GM21526 (cell line): Measurements from ENCODE around the gene ZFAND2B.

Experiments
- ATAC-seq: cut with Tn5 transposase; IDR thresholded peaks from one replicate; pipeline ENCODE4 v1.9.1; 2021; ENCODE audit warnings: moderate library complexity; ENCODE audit not compliant: unreplicated experiment, low FRiP score

ZFAND2B gene, protein sequence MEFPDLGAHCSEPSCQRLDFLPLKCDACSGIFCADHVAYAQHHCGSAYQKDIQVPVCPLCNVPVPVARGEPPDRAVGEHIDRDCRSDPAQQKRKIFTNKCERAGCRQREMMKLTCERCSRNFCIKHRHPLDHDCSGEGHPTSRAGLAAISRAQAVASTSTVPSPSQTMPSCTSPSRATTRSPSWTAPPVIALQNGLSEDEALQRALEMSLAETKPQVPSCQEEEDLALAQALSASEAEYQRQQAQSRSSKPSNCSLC

DNA sequence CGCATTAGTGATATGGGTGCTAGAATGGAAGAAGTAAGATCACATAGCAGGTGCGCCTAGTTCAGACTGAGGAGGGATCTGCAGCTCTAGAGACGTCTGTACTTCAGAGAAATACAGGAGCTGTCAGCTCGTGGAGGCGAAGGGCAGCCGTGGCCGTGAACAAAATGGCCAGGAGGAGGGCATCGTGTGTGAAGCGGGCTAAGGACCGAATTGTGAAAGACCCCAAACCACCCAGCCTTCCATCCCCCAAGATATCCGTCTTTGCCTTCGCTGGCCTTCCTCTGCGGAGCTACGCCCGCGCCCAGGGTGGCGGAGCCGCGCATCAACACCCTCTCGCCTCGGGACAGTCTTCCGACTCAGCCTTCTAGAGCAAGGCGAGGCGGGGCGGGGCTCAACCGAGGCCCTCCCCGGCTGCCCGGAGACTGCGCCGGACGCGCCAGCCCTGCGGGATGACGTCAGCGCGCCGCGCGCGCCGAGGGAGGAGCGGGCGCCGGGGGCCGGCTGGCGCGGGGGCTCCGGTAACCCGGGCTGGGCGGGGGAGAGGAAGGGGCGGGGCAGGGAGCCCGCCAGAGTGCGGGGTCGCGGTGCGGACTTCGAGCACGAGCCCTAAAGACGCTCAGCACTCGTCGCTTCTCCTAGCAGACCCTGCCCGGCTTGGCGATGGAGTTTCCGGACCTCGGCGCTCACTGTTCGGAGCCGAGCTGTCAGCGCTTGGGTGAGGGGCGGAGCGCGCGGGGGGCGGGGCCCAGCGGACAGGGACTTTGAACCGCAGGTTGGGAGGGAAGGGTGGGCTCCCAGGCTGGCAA is at the start of gene ZFAND2B:
TSS of gene ZFAND2B (plus strand) at position 455 of the 806 bp plus-strand sequence. CDS start at position 661, 206 bp downstream.
- peak; percentile 95 for ATAC-seq

DNA sequence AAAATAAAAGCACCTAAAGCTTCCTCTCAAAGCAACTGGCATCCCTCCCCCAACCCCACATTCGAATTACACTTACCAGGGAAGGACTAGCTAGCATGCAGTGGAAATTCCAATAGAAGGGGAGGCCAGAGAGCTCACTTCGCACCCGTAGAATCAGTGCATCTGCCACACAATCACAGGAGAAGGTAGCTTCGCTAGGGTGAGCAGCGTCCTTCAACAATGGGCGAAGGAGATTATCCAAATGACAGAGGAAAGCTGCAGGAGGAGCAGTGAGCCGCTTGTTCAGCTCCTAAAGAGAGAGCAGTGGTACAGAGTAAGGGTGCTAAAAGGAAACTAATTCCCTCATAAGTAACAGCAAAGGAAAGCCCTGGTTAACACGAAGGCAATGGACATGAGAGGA is 49.2 kb upstream of the ZFAND2B start:
- ATAC-seq: no peak

DNA sequence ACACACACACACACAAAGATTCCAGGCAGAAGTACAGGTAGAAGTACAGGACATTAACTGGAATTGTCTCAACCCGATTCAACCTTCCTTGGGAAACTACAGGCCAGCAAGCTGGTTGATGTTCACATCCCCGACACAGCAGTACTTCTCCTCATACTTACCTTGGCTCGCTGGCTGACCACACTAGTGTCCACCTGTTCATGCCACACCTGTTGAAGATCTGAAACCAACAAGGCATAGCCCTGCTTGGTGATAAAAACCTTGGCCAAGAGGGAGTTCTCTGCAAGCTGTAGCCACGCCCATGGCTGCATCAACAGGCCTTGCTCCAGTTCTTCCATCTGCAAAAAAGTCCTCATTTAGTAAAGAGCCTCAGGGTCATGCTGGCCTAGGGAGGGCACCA is 48.6 kb upstream of the ZFAND2B start:
- ATAC-seq: no peak

DNA sequence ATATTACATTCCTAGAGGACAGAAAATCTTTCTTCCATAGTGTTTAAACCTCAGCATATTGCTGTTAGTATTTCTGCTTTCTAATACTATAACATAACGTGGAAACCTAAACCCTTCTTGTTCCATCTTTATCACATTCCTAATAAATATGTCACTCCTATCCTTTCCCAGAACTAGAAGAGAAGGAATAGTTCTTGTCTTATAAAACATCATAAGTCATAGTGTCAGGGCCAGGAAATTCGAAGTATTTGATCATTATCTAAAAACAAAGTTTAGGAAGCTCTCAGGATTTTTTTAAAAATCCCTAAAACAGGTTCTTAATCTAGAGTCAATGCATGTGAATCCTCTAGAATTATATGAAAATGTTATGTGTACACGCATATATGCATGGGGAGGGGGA is 48.0 kb upstream of the ZFAND2B start:
- ATAC-seq: no peak

DNA sequence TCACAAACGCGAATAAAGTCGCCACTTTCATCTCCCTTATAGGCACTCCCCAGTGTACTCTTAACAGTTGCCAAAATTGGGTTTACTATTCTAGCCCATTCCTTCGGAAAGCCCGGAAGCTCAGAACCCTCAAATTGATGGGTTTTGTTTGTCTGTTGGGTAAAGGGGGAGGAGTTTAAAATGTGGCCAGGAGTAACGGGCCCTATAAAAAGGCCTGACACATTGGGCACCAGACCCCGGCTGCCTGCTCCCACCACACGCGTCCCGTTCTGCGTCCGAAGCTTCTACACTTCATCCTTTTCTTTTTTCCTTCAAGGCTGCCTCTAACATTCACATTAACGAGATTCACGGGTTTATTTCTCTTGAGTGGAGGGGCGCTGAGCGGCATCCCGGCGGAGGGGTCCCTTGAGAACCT is 46.8 kb upstream of the ZFAND2B start:
- peak; percentile 3 for ATAC-seq

DNA sequence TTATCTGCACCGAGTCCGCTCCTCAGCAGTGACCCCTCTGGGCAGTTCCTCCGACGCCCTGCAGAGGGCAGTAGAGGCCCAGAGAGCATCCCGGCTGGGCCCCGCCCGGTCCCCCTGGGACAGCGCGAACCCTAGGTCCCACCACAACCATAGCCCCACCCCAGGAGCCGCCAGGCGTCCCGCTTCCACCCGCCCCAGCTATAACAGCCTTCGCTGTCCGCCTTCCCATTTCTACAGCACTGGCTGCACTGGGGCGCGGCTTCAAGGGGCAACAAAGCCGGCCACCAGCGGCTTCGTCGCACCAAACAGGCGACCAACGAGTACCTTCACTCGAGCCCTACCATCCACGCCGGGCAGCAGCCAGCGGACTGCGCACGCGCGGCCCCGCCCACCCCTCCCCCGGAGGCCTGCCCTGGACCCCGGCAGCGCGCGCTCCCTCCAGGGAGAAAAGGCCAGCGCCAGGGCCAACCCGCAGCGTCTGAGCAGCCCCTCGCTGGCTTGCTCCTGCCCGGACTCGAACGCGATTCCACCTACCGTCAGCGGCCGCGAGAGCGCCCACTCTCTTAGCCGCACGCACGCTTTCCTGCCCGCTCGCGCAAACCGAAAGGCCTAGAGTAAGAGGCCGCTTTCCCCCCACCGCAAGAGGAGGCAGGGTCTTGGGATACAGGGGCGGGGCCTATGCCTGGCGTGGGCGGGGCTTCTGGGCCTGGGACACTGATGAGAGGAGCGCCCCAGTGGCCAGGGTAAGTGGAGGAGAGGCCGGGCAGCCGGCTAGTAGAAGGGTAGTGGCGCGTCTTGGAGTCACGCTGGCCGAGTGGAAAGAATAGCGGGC is 46.2 kb upstream of the ZFAND2B start, which contains the start of gene NHEJ1:
TSS of gene NHEJ1 (minus strand) at position 630 of the 832 bp plus-strand sequence. CDS start 2,453 bp downstream, outside the sequence.
- peak; percentile 80 for ATAC-seq

DNA sequence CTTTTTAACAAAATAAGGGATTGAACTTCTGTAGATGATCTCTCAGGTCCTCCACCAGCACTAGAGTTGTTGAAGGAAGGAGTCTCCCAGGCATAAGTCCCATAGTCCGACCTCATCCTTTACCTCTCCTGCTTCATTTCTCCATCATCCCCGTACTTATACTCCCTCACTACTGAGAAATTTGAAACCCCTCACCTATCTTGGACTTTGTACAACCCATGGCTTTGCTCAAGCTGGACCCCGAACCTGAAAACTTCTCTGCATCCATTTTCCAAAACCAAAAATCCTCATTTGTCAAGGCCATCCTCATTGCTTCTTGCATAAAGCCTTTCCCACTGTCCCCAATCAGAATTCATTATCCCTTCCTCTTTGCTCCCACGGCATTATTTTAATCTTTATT is 45.5 kb upstream of the ZFAND2B start:
- no peak for ATAC-seq

DNA sequence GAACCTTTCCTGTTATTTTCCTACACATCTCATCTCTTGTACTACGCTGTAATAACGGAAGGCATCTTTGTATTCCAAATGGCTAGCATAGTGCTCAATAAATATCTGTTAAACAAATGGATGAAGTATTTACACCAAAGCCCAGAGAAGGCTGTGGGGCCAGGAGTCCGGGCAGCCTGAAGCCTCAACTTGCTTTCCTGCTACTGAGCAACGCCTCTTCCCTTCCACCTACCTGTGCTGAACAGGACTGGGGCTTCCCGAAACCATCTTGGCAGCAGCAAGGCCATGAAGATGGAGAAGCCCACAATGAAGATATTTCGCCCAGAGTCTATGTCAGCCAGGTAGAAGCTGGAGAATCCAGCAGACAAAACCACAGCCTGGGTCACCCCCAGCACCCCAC is 43.4 kb upstream of the ZFAND2B start:
- no peak for ATAC-seq

DNA sequence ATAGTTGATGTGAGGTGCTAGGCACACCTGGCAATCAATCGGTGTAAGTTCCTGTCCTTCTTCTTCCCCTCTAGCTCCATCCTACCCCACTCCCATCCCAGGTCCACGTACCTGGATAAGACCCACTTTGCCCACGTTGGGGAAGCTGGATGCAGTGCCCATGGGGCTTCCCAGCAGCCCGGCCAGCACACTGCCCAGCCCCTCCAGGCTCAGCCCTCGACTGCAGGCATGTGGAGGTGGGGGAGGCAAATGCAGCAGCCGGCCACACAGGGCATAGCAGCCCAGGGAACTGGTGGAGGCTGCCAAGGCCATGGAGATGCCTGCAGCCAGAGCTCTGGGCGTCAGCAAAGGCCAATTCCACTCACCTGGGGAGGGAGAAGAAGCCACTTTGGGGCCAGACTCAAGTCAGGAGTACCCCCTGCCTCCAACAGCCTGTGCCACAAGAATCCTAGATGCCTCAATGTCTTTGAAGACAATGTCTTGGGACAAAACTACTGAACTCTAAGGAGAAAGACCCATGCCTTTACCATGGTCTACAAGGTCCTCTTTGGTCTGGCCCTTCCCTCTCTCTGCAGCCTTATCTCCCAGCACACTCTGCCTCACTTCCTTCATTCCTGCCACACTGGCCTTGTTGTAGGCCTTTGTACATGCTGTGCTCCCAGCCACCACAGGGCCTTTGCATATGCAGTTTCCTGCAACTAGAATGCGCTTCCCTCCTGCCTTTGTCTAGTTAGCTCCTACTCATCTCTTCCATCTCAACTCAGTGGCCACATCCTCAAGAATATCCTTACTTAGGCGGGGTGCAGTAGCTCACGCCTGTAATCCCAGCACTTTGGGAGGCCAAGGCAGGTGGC is 41.3 kb upstream of the ZFAND2B start:
- ATAC-seq: no peak

DNA sequence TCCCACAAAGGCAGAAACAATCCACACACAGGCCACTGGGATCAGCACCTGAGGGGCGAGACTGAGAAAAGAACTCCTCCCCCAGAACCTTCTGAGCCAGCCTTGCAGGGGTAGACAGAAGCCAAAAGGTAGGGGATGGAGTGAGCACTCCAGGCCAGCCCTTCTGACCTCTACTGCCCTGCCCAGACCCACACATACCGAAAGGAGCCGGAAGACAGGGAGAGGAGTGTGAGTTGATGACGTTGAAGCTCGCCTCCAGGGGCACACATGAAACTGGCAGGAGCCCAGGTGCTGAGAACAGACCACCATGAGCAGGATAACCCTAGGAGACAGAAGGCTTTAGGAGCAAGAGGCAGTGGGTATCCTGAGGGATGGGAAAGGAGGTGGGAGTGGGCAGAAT is 38.6 kb upstream of the ZFAND2B start:
- no peak for ATAC-seq

DNA sequence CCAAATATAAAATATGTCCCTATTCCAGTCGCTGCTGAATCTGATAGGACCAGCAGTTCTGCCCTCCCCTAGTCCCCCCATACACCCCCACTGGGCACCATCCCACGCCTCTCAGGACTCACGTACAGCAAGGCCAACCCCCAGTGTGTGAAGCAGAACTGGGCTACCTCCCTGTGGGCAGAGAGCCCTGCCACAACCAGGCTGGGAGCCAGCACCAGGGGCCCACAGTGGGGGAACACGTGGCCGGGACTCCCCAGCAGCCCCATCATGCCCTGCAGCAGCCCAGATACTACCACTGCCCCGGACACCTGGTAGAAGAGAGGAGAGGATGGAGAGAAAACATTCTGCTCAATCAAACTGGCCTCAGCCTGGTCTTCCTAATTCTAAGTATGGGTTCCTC is 38.1 kb upstream of the ZFAND2B start:
- ATAC-seq: no peak

DNA sequence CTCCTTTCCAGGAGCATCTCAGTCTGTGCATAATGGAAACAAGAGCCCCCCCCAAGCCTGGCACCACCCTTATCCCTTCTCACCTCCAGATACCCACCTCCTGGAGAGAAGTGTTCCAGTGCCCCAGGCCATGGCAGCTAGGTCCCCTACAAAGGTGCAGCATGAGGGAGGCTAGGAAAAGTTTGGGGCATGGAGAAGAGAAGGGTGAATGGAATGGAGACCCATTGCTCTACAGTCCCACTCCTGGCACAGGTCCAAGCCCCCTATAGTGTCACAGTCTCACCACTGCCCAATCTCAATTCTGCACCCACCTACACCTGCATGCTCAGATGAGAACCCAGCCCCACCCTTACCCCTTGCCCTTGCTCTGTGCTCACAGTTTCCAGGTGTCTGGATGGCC is 37.6 kb upstream of the ZFAND2B start:
- no peak for ATAC-seq

DNA sequence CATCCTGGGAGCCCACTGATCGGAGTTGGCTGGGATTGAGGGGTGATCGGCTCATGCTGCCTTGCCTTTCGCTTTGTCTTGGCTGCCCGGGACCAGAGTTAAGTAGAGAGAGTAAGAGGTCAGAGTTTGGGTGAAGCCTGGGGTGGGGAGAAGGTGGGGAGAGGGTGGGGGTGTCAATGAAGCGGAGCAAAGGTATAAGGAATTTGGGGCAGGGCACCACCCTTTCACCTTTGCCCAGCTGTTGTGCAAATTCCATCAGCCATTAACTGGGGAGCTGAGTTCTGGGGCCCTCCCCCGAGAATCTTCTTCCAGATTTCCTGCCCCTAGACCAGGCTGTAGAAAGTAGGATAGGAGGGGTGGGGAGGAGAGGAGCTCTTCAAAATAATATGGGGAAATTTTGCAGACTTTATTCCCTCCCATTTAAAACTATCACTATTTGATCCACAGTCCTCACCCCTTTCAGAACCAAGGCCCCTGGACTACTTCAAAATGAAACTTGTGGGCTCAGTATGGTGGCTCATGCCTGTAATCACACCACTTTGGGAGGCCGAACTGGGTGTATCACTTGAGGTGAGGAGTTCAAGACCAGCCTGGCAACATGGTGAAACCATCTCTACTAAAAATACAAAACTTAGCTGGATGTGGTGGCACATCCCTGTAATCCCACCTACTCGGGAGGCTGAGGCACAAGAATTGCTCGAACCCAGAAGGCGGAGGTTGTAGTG is 36.5 kb upstream of the ZFAND2B start, which contains the start of gene SLC23A3:
TSS of gene SLC23A3 (minus strand) at position 100 of the 725 bp plus-strand sequence. CDS start at position 55, 45 bp downstream.
- no peak for ATAC-seq

DNA sequence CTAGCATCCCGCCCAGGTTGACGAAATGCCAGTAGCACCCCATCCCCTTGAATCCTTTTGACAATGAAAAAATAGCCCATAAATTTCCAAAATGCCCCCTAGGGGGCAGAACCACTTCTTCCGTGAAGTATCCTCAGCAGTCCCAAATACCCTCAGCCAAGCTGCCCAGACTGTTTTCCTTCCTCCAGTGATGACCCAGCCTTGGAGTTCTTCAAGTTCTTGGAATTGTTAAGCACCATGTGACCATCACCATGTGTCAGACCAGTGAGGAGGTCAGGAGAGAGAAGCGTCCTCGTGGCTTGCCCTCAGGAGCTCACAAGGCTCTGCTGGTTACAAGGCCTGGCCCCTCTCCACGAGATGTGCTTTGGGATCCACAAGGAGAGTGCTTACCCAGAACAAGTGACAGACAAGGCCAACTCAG is 35.3 kb upstream of the ZFAND2B start:
- ATAC-seq: no peak

DNA sequence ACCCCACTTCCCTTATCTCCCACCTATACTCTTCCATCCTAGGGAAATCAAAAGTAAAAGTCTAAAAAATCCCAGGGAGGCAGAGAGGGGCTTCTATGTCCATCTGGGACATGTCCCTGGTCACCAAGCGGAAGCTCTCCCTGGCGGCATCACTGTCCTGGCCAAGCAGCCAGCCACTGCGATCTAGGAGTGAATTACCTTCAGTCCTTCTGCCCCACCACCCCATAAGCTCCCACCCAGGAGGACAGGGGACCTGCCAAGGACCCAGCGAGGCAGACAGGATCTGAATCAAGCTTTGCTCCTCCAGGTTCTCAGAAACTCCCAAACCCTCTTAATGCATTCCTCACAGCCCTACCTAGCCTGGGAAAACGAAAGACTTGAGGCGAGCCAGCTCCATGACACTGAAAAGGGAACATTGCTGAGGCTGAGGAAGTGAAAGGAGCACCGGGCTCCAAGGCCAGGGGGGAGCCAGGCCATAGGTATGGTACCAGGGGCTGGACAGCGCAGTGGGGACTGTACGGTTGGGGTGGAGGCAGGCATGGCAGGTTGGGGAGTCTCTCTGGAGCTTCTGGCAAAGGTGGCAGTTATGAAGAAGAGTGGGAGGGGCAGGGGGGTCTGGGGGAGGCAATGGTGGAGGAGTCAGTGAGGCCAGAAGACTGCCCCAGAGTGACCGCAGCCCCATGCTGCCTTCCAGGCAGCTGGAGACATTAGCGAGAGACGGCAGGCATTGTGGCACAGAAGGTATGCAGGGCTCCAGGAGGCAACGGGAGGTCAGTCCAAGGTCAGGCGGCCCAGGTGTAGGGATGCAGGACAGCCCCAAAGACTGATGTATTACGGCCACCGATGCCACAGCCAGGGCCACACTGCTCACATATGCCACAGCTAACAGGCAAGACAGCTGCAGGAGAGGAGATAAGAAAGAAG is 34.1 kb upstream of the ZFAND2B start:
- no peak for ATAC-seq

DNA sequence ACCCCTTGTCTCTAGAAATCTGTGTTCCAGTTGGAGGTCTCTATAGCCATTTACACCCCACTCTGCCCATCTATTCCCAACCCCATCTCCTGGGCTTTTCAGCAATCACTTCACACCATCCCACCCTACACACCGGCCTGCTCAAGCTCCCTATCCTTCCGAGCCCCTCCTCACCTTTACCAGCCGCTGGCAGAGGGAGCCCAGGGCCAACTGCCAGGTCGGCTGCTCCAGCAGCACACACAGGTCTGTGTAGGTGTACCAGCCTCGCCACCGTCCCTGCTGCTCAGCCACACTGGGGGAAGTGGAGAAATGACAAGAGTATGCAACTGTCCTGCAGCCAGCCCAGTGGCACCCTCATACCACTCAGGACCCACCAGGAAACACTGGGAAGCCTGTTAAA is 33.4 kb upstream of the ZFAND2B start:
- no peak for ATAC-seq

DNA sequence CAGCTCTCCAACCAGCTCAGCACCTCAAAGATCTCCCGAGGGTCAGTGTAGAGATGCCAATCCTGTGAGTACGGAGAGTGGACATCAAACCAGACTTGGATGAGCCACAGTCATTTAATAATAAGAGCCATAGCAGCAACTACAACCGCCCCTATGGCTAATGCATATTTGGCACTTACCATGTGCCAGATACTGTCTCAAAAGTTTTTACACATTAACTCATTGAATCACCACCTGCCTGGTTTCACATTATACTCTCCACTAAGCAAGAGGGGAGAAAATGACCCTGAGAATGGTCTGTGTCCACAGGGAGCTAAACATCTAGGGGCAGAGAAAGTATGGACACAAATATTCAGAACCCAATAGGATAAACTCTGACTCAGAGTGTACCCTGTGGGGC is 32.4 kb upstream of the ZFAND2B start:
- ATAC-seq: no peak

DNA sequence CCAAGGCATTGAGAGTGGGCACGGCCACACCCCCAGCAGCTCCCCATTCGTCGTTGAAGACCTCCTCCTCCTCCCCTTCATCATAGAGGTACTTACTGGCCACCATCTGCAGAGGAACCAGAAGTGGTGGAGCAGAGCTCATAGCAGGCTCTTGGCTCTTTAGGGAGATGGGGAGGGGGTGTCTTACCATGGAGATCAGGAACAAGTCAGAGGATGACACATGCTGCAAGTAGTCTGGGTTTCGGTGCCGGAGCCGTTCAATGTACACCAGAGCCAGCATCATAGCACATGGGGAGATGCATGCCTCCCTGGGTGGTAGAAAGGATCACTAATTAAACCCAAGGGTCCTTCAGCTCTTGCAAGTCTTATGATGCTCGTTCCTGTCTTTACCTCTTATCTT is 31.8 kb upstream of the ZFAND2B start:
- no peak for ATAC-seq
